Embryonic facial prominence (tissue), 1 donor: Measurements from ENCODE around the gene SUCNR1.
"Not testable (repeated sequence)": the region's sequence is repeated elsewhere in the genome, so short reads cannot be mapped to it uniquely, and the experiment has no call there.

Experiments used
- DNase-seq: peaks from one replicate; pipeline ENCODE4 v3.0.0-alpha.2; 2016; ENCODE audit errors: extremely low spot score

SUCNR1 gene

GRCh38 chr3:151871639-151872468 lies 1.6 kb upstream of the SUCNR1 start:
- DNase-seq: no peak

DNA sequence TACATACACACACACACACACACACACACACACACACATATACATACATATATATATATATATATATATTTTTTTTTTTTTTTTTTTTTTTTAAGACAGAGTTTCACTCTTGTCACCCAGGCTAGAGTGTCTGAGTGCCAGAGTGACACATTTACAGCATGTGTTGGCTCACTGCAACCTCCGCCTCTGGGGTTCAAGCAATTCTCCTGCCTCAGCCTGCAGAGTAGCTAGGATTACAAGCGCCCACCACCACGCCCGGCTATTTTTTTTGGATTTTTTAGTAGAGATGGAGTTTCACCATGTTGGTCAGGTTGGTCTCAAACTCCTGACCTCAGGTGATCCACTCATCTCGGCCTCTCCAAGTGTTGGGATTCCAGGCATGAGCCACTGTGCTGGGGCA lies 636 bp downstream of the SUCNR1 start:
- DNase-seq: not testable (repeated sequence)

- DNase-seq: no peak
Measured at GRCh38 chr3:151875759-151876158, 2.3 kb downstream of the SUCNR1 start.

DNA sequence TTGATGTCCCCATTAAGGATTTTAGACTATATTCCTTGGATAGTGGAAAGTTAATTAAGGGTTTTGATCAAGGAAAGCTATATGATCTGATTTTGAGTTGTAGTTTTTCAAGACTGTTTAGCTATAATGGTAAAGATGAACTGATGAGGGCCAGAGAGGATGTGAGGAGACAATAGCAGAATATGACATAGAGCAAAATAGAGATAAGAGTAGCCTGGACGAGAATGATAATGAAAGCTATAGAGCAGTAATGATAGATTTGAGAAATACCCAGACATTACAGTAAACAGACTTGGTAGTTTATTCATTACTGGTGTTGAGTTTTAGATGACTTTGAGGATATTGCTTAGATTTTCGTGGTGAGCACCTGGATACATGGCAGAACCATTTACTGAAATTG lies 3.8 kb downstream of the SUCNR1 start:
- no peak for DNase-seq

DNA sequence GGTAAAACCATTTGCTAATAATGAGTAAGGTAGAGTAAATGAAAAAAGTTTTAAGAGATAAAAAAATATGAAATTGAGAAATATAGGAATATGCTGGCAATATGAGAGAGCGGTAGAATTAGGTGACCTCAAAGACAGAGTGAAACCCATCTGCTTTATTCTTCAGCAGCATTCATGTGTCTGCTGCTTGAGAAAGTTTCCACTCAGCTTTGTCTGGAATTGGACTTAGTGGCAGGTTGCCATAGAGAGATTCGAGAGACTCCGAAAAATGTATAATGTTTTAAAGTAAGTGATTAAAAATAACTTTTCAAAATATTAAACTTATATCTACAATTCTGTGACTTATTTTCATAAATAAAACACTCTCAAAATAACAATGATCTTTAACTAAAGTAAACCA lies 5.0 kb downstream of the SUCNR1 start:
- no peak for DNase-seq

- no peak for DNase-seq
Measured at GRCh38 chr3:151879037-151879436, 5.6 kb downstream of the SUCNR1 start.

- DNase-seq: no peak
Measured at GRCh38 chr3:151879679-151880415, 6.4 kb downstream of the SUCNR1 start.

- DNase-seq: no peak
Measured at GRCh38 chr3:151880416-151880690, 6.9 kb downstream of the SUCNR1 start.

GRCh38 chr3:151881137-151881536 lies 7.7 kb downstream of the SUCNR1 start:
- no peak for DNase-seq

GRCh38 chr3:151885397-151885796 lies 12.0 kb downstream of the SUCNR1 start:
- DNase-seq: not testable (repeated sequence)

GRCh38 chr3:151887450-151888211 lies 14.2 kb downstream of the SUCNR1 start:
- DNase-seq: not testable (repeated sequence)

- DNase-seq: no peak
Measured at GRCh38 chr3:151890721-151891141, 17.3 kb downstream of the SUCNR1 start.

- no peak for DNase-seq
Measured at GRCh38 chr3:151891721-151892120, 18.3 kb downstream of the SUCNR1 start.

DNA sequence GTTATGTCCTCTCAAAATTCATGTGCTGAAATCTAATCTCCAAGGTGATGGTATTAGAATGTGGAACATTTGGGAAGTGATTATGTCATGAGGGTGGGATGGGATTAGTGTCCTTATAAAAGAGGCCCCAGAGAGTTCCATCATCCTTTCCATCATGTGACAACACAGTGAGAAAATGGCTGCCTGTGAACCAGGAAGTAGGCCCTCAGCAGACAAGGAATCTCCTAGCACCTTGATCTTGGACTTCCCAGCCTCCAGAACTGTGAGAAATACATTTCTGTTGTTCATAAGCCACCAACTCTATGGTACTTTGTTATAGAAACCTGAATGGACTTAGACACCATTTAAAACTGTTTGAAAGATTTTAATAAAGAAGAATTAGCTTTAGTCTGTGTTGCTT lies 20.8 kb downstream of the SUCNR1 start:
- DNase-seq: no peak

DNA sequence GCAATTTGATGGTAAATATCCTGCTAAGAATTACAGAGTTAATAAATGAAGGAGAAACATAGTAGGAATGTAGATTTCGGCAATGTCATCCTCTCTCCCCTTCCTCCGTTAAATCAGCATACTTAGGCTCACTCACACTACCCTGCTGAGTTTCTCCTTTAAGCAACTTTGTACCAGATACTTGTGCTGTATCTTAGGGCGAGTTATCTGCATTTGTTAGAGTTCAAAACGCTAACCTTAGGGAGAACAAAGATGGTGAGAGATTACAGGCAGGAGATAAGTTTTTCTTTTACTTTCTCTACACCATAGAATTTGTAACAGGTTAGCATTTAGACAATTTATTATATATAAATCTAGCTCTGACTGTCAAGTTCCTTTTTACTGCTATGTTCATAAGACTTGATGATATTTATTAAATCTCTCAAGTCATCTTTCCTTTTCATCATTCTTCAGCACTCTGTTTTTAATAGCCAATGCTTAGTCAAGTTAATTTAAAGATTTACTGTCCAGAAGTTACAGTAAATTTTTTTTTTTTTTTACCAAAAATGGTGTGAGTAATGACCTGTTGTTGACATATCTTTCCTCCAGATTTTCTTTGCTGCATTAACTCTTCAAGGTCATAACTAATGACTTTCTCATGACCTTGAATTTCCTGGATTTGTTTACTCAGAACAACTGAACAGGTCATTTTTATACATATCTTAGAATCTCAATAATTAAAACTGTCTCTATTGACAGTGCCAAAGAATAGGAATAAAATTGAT lies 22.2 kb downstream of the SUCNR1 start:
- no peak for DNase-seq

- no peak for DNase-seq
Measured at GRCh38 chr3:151896246-151897012, 23.0 kb downstream of the SUCNR1 start.

GRCh38 chr3:151898121-151898520 lies 24.7 kb downstream of the SUCNR1 start:
- not testable (repeated sequence) for DNase-seq

GRCh38 chr3:151898564-151899261 lies 25.3 kb downstream of the SUCNR1 start:
- DNase-seq: not testable (repeated sequence)

DNA sequence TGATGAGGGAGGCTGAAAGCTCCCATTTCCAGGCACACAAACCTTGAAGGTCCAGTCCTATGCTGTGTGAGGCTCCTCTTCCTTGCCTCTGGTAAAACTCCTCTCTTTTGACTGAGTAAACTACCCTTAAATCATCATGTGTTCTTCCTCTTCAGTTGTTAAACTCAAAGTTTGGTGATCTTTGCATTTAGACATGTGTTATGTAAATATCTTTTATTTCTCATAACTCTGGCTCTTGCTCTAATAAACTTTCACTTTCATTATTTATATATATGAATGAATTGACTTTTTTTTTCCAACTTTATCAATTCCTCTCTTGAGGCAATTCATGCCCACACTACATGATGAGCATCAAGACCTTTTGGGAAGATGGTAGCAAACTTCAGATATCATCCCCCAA lies 26.6 kb downstream of the SUCNR1 start:
- no peak for DNase-seq

DNA sequence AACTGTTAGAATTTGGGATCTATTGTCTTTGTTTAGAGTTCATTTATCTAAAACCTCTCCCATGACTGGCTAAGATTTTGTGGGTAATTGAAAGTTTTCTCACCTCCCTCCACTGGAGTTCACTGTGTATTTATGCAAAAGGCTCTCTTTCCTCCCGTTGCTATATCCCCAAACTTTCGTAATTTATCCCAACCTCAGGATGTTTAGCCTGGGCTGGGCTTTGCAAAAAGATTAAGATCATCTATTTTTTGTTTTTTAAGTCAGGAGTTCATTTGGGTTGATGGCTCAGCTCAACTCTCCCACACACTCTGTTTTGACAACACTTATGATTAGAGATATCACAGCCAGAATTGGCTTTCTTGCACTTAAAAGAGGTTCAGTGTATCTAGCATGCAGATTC lies 27.0 kb downstream of the SUCNR1 start:
- no peak for DNase-seq
